H1 (cell line): Measurements from ENCODE around the gene FGF12. TPM values are rescaled to one million over a fixed set of nuclear protein-coding genes. Genes with fewer than 3 reads are reported as not detected.

Experiments
- ASH2L ChIP-seq: fragments of 200-600, 300-600 bp; sonication (generic); IDR thresholded peaks from one replicate; pipeline ENCODE4 v1.7.1; 2017; ENCODE audit warnings: low read length
- E2F6 ChIP-seq: IDR thresholded peaks from 2 replicates; pipeline ENCODE4 v1.6.1; 2012; ENCODE audit warnings: inconsistent platforms
- MAX ChIP-seq: IDR thresholded peaks from 2 replicates; pipeline ENCODE4 v1.6.1; 2012; ENCODE audit warnings: inconsistent platforms
- SP2 ChIP-seq: IDR thresholded peaks from 2 replicates; pipeline ENCODE4 v1.6.1; 2012; ENCODE audit warnings: mild to moderate bottlenecking, low read length, inconsistent platforms
- SRF ChIP-seq: IDR thresholded peaks from 2 replicates; pipeline ENCODE4 v1.6.1; 2011; ENCODE audit warnings: mild to moderate bottlenecking, low read depth, low read length, moderate library complexity
- polyA plus RNA-seq, 7 experiments: library from polyadenylated mRNA; depleted of rRNA in 3 of 7; stranded (reverse) in 5 of 7; unstranded in 2 of 7; fragments of >200 nt in 5 of 7; fragments of 200-250 nt in 2 of 7; gene quantifications; 1 replicate in 5 of 7; 2 replicates in 1 of 7; 4 replicates in 1 of 7; pipeline versions ENCODE4 v1.2.1 to v1.2.3, GENCODE V29; 2011 to 2013; ENCODE audit warnings: missing spikeins in 2 of 7, mixed read lengths in 2 of 7
- total RNA-seq: library from RNA; stranded (reverse); fragmentation: NEBNext Ultra II Directional; extraction: Animal tissue kit (Norgen Biotek cat#: 25700); gene quantifications from 2 replicates; pipeline ENCODE4 v1.2.1, GENCODE V29; 2021

FGF12 gene
- total and polyA plus RNA-seq, 2 of the 8 experiments (the other 6 are each of a cell fraction or from before 2014, with no cell fraction given), result 4.1 to 16.6 TPM

- TF ChIP-seq SRF, result no peak
- no peak for TF ChIP-seq SP2
- TF ChIP-seq ASH2L, result no peak
- TF ChIP-seq MAX, result no peak
- no peak for TF ChIP-seq E2F6
These were observed 539.8 kb downstream of the FGF12 start (continued) for GRCh38 chr3:192187485-192188051.
